Lower lobe of right lung (tissue), 2 donors: ENCODE data around the gene KDF1. TPM values are rescaled to one million over a fixed set of nuclear protein-coding genes. Genes with fewer than 3 reads are reported as not detected.

Experiments used
- ATAC-seq, 2 donors: fragments of 200-7000 bp; cut with Tn5 transposase; one replicate each; pipeline ENCODE4 v1.9.1; 2020 to 2022; ENCODE audit warnings: mild to moderate bottlenecking in 2 of 2, moderate library complexity in 2 of 2
- DNase-seq: peaks from one replicate; pipeline ENCODE4 v3.0.0-alpha.2; 2020
- H3K27ac ChIP-seq: fragments of 200-600 bp; one replicate; pipeline ENCODE4 v1.8.0; 2022
- H3K27me3 ChIP-seq: fragments of 200-600 bp; one replicate; pipeline ENCODE4 v1.8.0; 2022; ENCODE audit warnings: low read depth
- H3K36me3 ChIP-seq: fragments of 200-600 bp; one replicate; pipeline ENCODE4 v1.8.0; 2022; ENCODE audit warnings: mild to moderate bottlenecking
- H3K4me1 ChIP-seq: fragments of 200-600 bp; one replicate; pipeline ENCODE4 v1.8.0; 2022
- H3K4me3 ChIP-seq: fragments of 200-600 bp; one replicate; pipeline ENCODE4 v1.8.0; 2022; ENCODE audit warnings: mild to moderate bottlenecking
- H3K9me3 ChIP-seq: fragments of 200-600 bp; one replicate; pipeline ENCODE4 v1.8.0; 2022
- intact Hi-C: fragments of 100-400 bp; cut with DNase I; formaldehyde crosslinking; loops from one replicate; pipeline ENCODE4 v1.11.0; 2022
- total RNA-seq: library from RNA; stranded (reverse); fragmentation: NEBNext Ultra II Directional; extraction: Animal tissue kit (Norgen Biotek cat#: 25700); gene quantifications from one replicate; pipeline ENCODE4 v1.2.1, GENCODE V29; 2021
- TF ChIP-seq, protein P1 (sequence below): fragments of 200-600 bp; IDR thresholded peaks from one replicate; pipeline ENCODE4 v1.8.0; 2022; ENCODE audit warnings: antibody characterized with exemption, mild to moderate bottlenecking
- donor health status: DM: no; HTN: yes; CAD: no; lungs with severe emphysema.

KDF1 gene
- total RNA-seq, 1 donor from 2014 or later: 8.1 TPM

DNA sequence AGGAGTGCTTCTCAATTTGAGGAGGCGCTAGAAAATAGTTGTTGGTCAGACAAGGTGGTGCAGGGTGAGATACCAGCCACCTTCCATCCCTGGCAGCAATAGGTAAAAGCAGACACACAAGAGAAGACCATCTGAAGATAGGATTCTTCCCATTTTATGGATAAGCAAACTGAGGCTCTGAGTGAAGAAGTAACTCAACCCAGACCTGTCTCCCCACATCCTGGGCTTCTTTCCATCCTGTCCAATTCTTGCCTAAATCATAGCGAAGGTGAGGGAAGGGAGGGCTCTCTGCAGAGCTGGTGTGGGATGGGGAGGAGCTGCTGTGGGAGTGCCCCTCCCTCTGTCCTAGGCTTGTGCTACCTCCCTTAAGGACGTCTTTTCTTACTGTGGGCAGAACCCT lies 11.3 kb upstream of the KDF1 start:
- TF ChIP-seq, protein P1, sequence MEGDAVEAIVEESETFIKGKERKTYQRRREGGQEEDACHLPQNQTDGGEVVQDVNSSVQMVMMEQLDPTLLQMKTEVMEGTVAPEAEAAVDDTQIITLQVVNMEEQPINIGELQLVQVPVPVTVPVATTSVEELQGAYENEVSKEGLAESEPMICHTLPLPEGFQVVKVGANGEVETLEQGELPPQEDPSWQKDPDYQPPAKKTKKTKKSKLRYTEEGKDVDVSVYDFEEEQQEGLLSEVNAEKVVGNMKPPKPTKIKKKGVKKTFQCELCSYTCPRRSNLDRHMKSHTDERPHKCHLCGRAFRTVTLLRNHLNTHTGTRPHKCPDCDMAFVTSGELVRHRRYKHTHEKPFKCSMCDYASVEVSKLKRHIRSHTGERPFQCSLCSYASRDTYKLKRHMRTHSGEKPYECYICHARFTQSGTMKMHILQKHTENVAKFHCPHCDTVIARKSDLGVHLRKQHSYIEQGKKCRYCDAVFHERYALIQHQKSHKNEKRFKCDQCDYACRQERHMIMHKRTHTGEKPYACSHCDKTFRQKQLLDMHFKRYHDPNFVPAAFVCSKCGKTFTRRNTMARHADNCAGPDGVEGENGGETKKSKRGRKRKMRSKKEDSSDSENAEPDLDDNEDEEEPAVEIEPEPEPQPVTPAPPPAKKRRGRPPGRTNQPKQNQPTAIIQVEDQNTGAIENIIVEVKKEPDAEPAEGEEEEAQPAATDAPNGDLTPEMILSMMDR: no peak
- H3K4me1 ChIP-seq: no peaks in the 10 kb centered on the region
- ATAC-seq: no peak
- H3K9me3 ChIP-seq: no peaks in the 10 kb centered on the region
- intact Hi-C loops: no loop called here
- H3K4me3 ChIP-seq: no peak overlapping the region
- no peak for DNase-seq
- no peak overlapping the region for H3K27ac ChIP-seq
- H3K36me3 ChIP-seq: no peaks in the 10 kb centered on the region
- peaks cover 6% of the 10 kb centered on the region for H3K27me3 ChIP-seq

DNA sequence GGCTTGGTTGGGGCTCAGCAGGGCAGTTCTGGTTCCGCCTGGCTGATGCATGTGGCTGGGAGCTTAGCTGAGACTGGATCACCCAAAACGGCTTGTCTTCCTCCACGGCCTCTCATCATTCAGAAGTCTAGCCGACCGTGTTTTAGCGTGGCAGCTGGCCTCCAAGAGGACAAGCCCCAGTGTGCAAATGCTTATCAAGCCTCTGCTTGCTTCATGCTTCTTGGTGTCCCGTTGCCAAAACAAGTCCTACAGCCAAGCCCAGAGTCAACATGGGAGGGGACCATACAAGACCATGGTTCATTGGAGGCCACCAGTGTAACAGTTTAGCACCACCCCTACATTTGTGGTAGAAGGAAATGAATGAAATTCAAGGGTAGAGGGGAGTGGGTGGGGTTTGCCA lies 10.5 kb upstream of the KDF1 start:
- ATAC-seq (no peak), DNase-seq (no peak)
- Histone ChIP-seq H3K27me3 (peaks cover 8% of the 10 kb centered on the region), H3K27ac (no peak overlapping the region), H3K4me3 (no peak overlapping the region), H3K36me3 (no peaks in the 10 kb centered on the region), H3K4me1 (no peaks in the 10 kb centered on the region), H3K9me3 (no peaks in the 10 kb centered on the region)
- intact Hi-C loops: no loop called here
- TF ChIP-seq, protein P1: no peak

DNA sequence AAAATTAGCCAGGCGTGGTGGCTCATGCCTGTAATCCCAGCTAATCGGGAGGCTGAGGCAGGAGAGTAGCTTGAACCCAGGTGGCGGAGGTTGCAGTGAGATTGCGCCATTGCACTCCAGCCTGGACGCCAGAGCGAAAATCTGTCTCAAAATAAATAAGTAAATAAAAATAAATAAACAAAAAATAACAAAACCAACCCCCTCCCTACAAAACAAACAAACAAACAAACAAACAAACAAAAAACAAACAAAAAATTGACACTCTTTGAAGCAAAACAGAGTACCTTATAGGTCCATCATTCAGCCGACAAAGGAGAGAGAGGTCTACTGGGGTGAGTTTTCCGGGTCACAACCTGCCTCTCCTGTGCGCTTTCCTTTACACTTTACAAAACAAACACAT lies 5.4 kb upstream of the KDF1 start:
- Histone ChIP-seq H3K27me3 (peaks cover 15% of the 10 kb centered on the region), H3K4me3 (no peak overlapping the region)

DNA sequence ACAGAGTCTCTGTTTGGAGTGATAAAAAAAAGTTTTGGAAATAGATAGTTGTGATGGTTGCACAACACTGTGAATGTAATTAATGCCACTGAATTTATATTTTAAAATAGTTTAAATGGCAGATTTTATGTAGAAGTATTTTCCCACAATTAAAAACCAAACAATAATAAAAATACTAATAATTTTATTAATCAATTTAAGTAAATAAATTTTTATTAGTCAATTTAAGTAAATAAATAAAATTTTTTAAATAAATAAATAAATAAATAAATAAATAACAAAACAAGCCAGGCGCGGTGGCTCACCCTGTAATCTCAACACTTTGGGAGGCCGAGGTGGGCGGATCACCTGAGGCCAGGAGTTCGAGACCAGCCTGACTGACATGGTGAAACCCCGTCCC lies 4.9 kb upstream of the KDF1 start:
- intact Hi-C loops: no loop called here
- DNase-seq (no peak), ATAC-seq (no peak)
- TF ChIP-seq, protein P1: no peak
- Histone ChIP-seq H3K4me3 (no peak overlapping the region), H3K36me3 (no peaks in the 10 kb centered on the region), H3K27ac (no peak overlapping the region), H3K27me3 (peaks cover 17% of the 10 kb centered on the region), H3K4me1 (peaks cover 7% of the 10 kb centered on the region), H3K9me3 (no peaks in the 10 kb centered on the region)

More for the DNA sequence above, 5.4 kb upstream of the KDF1 start:
- H3K4me1 ChIP-seq: peaks cover 6% of the 10 kb centered on the region
- TF ChIP-seq, protein P1: no peak
- no peaks in the 10 kb centered on the region for H3K9me3 ChIP-seq
- intact Hi-C loops: no loop called here
- no peaks in the 10 kb centered on the region for H3K36me3 ChIP-seq
- no peak overlapping the region for H3K27ac ChIP-seq
- DNase-seq: no peak
- no peak for ATAC-seq

DNA sequence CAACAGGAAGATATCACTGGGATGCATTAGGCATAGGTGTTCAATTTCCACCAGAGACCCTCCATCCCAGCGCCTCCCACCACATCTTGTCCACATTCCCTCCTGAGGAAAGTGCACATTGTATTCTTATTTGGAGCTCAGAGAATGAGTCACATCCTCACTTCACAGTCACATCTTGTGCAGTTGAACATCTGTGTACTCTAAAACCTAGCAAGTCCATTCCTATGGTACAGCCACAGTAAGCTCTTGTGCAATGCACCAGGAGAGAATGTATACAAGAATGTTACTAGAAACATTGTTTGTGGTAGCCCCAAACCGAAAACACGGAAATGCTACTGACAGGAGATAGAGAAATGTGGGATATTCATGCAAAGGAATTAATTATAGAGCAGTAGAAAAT lies 1.6 kb upstream of the KDF1 start:
- peaks cover 36% of the 10 kb centered on the region for H3K27me3 ChIP-seq

More for the DNA sequence above, 1.6 kb upstream of the KDF1 start:
- intact Hi-C loops: no loop called here
- Histone ChIP-seq H3K9me3 (no peaks in the 10 kb centered on the region), H3K4me3 (no peak overlapping the region), H3K36me3 (no peaks in the 10 kb centered on the region), H3K4me1 (peaks cover 17% of the 10 kb centered on the region), H3K27ac (no peak overlapping the region)
- DNase-seq (no peak), ATAC-seq (no peak)
- TF ChIP-seq, protein P1: no peak
